ENCODE results near the gene EHBP1.

EHBP1 gene

DNA sequence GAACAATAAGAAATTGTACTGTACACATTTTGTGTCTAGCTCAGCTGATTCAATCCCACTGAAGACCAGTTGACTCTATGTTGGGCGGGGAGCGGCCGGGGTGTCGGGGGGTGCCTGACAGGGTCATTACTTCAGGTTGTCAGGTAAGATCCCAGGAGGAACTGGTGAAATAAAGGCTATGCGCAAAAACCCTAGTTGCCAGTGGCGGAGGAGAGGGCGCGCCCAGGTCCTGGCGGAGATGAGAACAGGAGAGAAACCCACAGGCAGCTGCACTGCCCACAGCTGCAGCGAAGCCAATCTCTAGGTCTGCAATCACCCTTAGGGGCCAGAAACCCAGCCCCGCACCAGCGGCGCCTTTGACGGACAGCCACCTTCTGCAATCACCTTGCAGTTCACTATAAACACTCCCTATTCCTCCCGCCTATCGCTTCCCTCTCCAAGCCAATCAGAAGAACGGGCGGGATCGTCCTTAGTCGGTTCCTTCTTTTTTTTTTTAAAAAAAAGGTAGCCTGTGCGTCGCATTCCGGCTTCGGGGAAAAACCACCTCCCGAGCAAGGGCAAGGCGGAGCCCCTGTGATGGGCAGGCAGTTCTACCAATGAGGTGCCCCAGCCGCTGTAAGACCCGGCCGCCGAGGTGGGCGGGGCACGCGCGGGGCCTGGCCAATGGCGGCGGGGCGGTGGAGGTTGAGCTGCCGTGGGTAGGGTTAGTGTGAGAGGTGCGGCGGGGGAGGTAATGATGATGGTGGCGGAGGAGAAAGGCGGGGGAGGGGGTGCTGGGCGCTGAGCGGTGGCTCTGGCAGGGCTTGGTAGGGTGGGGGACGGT, at the start of gene EHBP1:
TSS of gene EHBP1 (plus strand) at position 707 of the 823 bp plus-strand sequence. CDS start 1,479 bp downstream, outside the sequence.
- H4K20me1 ChIP-seq (ENCODE audit: insufficient read depth, low read length, poor library complexity, severe bottlenecking), result peaks cover 3% of the 10 kb centered on the region
- peaks cover 38% of the 10 kb centered on the region for H3K79me2 ChIP-seq (ENCODE audit: insufficient read depth, low read length)
- H3K9ac ChIP-seq (ENCODE audit: low read depth, low read length, poor library complexity, severe bottlenecking), result peak within 1 kb of the TSS; percentile 78
- peak within 1 kb of the TSS; percentile 97 for H2AFZ ChIP-seq (ENCODE audit: low read length)
- H3K4me1 ChIP-seq (ENCODE audit: insufficient read depth, low read length, poor library complexity, severe bottlenecking), result peaks cover 44% of the 10 kb centered on the region
- H3K9me3 ChIP-seq (ENCODE audit: insufficient read depth, low read depth, low read length), result no peaks in the 10 kb centered on the region
- no peaks in the 10 kb centered on the region for H3K36me3 ChIP-seq (ENCODE audit: insufficient read depth, low read length)
- H3F3A ChIP-seq (ENCODE audit: low read depth), result no peaks in the 10 kb centered on the region
- H3K4me2 ChIP-seq (ENCODE audit: low read depth, low read length, poor library complexity, severe bottlenecking), result peak within 1 kb of the TSS; percentile 94
- no peaks in the 10 kb centered on the region for H3K27me3 ChIP-seq (ENCODE audit: insufficient read depth, low read length, poor library complexity, severe bottlenecking)
- TF ChIP-seq EZH2phosphoT487 (IDR thresholded peaks at IDR 0.05; ENCODE audit: borderline replicate concordance), result no peak
- TF ChIP-seq, protein P1, sequence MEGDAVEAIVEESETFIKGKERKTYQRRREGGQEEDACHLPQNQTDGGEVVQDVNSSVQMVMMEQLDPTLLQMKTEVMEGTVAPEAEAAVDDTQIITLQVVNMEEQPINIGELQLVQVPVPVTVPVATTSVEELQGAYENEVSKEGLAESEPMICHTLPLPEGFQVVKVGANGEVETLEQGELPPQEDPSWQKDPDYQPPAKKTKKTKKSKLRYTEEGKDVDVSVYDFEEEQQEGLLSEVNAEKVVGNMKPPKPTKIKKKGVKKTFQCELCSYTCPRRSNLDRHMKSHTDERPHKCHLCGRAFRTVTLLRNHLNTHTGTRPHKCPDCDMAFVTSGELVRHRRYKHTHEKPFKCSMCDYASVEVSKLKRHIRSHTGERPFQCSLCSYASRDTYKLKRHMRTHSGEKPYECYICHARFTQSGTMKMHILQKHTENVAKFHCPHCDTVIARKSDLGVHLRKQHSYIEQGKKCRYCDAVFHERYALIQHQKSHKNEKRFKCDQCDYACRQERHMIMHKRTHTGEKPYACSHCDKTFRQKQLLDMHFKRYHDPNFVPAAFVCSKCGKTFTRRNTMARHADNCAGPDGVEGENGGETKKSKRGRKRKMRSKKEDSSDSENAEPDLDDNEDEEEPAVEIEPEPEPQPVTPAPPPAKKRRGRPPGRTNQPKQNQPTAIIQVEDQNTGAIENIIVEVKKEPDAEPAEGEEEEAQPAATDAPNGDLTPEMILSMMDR (conservative IDR thresholded peaks at IDR 0.05; ENCODE audit: low read length), result no peak
- H3K4me3 ChIP-seq (ENCODE audit: low read length, poor library complexity, severe bottlenecking), result peak within 1 kb of the TSS; percentile 88
- H3K9me2 ChIP-seq (replicated peaks; ENCODE audit: low read depth, low read length), result no peaks in the 10 kb centered on the region

DNA sequence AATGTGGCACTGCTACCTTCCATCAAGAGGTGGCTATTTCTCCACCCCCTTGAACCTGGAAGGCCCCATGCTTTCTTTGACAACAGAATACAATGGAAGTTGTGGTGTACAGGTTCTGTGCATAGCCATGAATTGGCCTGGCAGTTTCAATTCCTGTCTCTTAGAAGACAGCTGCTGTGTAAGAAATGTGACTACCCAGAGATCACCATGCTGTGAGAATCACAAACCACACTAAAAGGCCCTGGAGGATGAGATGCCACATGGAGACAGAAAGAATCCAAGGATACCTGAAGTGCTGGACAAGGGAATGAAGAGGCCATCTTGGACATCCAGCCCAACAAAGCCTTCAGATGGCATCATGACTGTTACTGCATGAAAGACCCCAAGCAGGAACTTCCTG, 47.7 kb upstream of the EHBP1 start:
- Histone ChIP-seq H3K4me3 (ENCODE audit: low read length, poor library complexity, severe bottlenecking) (no peak overlapping the region), H3K9me2 (replicated peaks; ENCODE audit: low read depth, low read length) (no peaks in the 10 kb centered on the region), H3K36me3 (ENCODE audit: insufficient read depth, low read length) (no peaks in the 10 kb centered on the region), H3K9me3 (ENCODE audit: insufficient read depth, low read depth, low read length) (no peaks in the 10 kb centered on the region), H3K9ac (ENCODE audit: low read depth, low read length, poor library complexity, severe bottlenecking) (no peak overlapping the region), H3K79me2 (ENCODE audit: insufficient read depth, low read length) (no peaks in the 10 kb centered on the region), H3K27me3 (ENCODE audit: insufficient read depth, low read length, poor library complexity, severe bottlenecking) (no peaks in the 10 kb centered on the region), H3F3A (ENCODE audit: low read depth) (no peaks in the 10 kb centered on the region), H4K20me1 (ENCODE audit: insufficient read depth, low read length, poor library complexity, severe bottlenecking) (no peaks in the 10 kb centered on the region), H3K4me2 (ENCODE audit: low read depth, low read length, poor library complexity, severe bottlenecking) (no peak overlapping the region), H3K4me1 (ENCODE audit: insufficient read depth, low read length, poor library complexity, severe bottlenecking) (peaks cover 9% of the 10 kb centered on the region), H2AFZ (ENCODE audit: low read length) (peak overlapping the region; percentile 81)
- TF ChIP-seq, protein P1 (conservative IDR thresholded peaks at IDR 0.05; ENCODE audit: low read length), result no peak
- TF ChIP-seq EZH2phosphoT487 (IDR thresholded peaks at IDR 0.05; ENCODE audit: borderline replicate concordance), result no peak

DNA sequence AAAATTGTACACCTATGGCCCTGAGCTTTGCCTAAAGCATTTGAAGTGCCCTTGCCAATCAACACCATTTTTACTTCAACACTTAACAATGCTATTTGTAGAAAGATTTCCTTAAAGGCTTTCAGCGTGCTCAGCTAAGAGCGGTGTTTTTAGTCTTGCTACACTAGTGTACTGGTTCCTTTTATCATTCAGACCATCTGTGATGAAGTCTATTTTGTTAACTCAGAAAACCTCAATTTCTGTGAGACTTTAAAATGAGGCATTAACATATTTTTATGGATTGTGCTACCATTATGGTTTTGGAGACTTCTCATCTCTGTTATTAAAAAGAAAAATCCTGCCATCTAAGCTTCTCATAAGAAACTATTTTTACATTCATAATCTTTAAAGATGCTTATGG, 46.6 kb upstream of the EHBP1 start:
- Histone ChIP-seq H3K9me3 (ENCODE audit: insufficient read depth, low read depth, low read length) (no peaks in the 10 kb centered on the region), H3K4me3 (ENCODE audit: low read length, poor library complexity, severe bottlenecking) (no peak overlapping the region), H4K20me1 (ENCODE audit: insufficient read depth, low read length, poor library complexity, severe bottlenecking) (no peaks in the 10 kb centered on the region), H3K27me3 (ENCODE audit: insufficient read depth, low read length, poor library complexity, severe bottlenecking) (no peaks in the 10 kb centered on the region), H3K4me2 (ENCODE audit: low read depth, low read length, poor library complexity, severe bottlenecking) (no peak overlapping the region), H3K9me2 (replicated peaks; ENCODE audit: low read depth, low read length) (no peaks in the 10 kb centered on the region), H3K4me1 (ENCODE audit: insufficient read depth, low read length, poor library complexity, severe bottlenecking) (peaks cover 12% of the 10 kb centered on the region), H2AFZ (ENCODE audit: low read length) (no peak overlapping the region), H3F3A (ENCODE audit: low read depth) (no peaks in the 10 kb centered on the region), H3K9ac (ENCODE audit: low read depth, low read length, poor library complexity, severe bottlenecking) (no peak overlapping the region), H3K36me3 (ENCODE audit: insufficient read depth, low read length) (no peaks in the 10 kb centered on the region), H3K79me2 (ENCODE audit: insufficient read depth, low read length) (no peaks in the 10 kb centered on the region)
- TF ChIP-seq EZH2phosphoT487 (IDR thresholded peaks at IDR 0.05; ENCODE audit: borderline replicate concordance), result no peak
- TF ChIP-seq, protein P1 (conservative IDR thresholded peaks at IDR 0.05; ENCODE audit: low read length), result no peak
